Measurements from ENCODE around the gene BNC2.

The BNC2 gene

GRCh38 chr9:16624744-16625117 lies 245.7 kb downstream of the BNC2 start:
- TF ChIP-seq TAF1 (IDR thresholded peaks at IDR 0.05; ENCODE audit: low read depth) (no peak), RAD21 (IDR thresholded peaks at IDR 0.05; ENCODE audit: low read depth) (no peak), NFIC (IDR thresholded peaks at IDR 0.05) (no peak), CEBPB (IDR thresholded peaks at IDR 0.05) (no peak), ZBTB7A (IDR thresholded peaks at IDR 0.05; ENCODE audit: low read depth) (no peak), YY1 (IDR thresholded peaks at IDR 0.05; ENCODE audit: low read depth) (no peak), TCF12 (IDR thresholded peaks at IDR 0.05; ENCODE audit: low read depth) (no peak), EP300 (IDR thresholded peaks at IDR 0.05; ENCODE audit: borderline replicate concordance) (no peak)

GRCh38 chr9:16623989-16624743 lies 246.3 kb downstream of the BNC2 start:
- TF ChIP-seq CEBPB (IDR thresholded peaks at IDR 0.05) = no peak
- TF ChIP-seq TCF12 (IDR thresholded peaks at IDR 0.05; ENCODE audit: low read depth) = no peak

- TF ChIP-seq ZBTB7A (IDR thresholded peaks at IDR 0.05; ENCODE audit: low read depth) (no peak), TCF12 (IDR thresholded peaks at IDR 0.05; ENCODE audit: low read depth) (no peak), EP300 (IDR thresholded peaks at IDR 0.05; ENCODE audit: borderline replicate concordance) (no peak), REST (IDR thresholded peaks at IDR 0.05; ENCODE audit: low read depth) (no peak), RAD21 (IDR thresholded peaks at IDR 0.05; ENCODE audit: low read depth) (no peak), CREB1 (IDR thresholded peaks at IDR 0.05; ENCODE audit: low read depth) (no peak), TAF1 (IDR thresholded peaks at IDR 0.05; ENCODE audit: low read depth) (no peak), YY1 (IDR thresholded peaks at IDR 0.05; ENCODE audit: low read depth) (no peak), TEAD4 (IDR thresholded peaks at IDR 0.05) (no peak), EGR1 (IDR thresholded peaks at IDR 0.05) (no peak), CEBPB (IDR thresholded peaks at IDR 0.05) (no peak), FOXM1 (IDR thresholded peaks at IDR 0.05; ENCODE audit: borderline replicate concordance, low read depth) (no peak), MAX (IDR thresholded peaks at IDR 0.05) (no peak), USF1 (IDR thresholded peaks at IDR 0.05) (no peak), NFIC (IDR thresholded peaks at IDR 0.05) (no peak)
These were observed 247.9 kb downstream of the BNC2 start for GRCh38 chr9:16622541-16622940.

GRCh38 chr9:16619914-16620520 lies 250.5 kb downstream of the BNC2 start:
- TF ChIP-seq USF1 (IDR thresholded peaks at IDR 0.05) (no peak), REST (IDR thresholded peaks at IDR 0.05; ENCODE audit: low read depth) (no peak), EGR1 (IDR thresholded peaks at IDR 0.05) (no peak), TAF1 (IDR thresholded peaks at IDR 0.05; ENCODE audit: low read depth) (no peak), CREB1 (IDR thresholded peaks at IDR 0.05; ENCODE audit: low read depth) (no peak), ZBTB7A (IDR thresholded peaks at IDR 0.05; ENCODE audit: low read depth) (no peak), YY1 (IDR thresholded peaks at IDR 0.05; ENCODE audit: low read depth) (no peak), NFIC (IDR thresholded peaks at IDR 0.05) (no peak), MAX (IDR thresholded peaks at IDR 0.05) (no peak)

GRCh38 chr9:16619402-16619801 lies 251.1 kb downstream of the BNC2 start:
- TF ChIP-seq TCF12 (IDR thresholded peaks at IDR 0.05; ENCODE audit: low read depth) = no peak
- no peak for TF ChIP-seq EP300 (IDR thresholded peaks at IDR 0.05; ENCODE audit: borderline replicate concordance)

- no peak for TF ChIP-seq RAD21 (IDR thresholded peaks at IDR 0.05; ENCODE audit: low read depth)
- TF ChIP-seq CEBPB (IDR thresholded peaks at IDR 0.05) = peak; percentile 8; the same call in 1 of the 2 replicates
These were observed 251.9 kb downstream of the BNC2 start for GRCh38 chr9:16618524-16618923.

Data from Ishikawa (cell line).